ENCODE measurements around the gene IGFLR1. TPM values are rescaled to one million over a fixed set of nuclear protein-coding genes. Genes with fewer than 3 reads are reported as not detected.

Gene IGFLR1
- total and polyA plus RNA-seq, 2 donors (not counting 3 experiments of a cell fraction or from before 2014, with no cell fraction given): 2.6 to 7.6 TPM

DNA sequence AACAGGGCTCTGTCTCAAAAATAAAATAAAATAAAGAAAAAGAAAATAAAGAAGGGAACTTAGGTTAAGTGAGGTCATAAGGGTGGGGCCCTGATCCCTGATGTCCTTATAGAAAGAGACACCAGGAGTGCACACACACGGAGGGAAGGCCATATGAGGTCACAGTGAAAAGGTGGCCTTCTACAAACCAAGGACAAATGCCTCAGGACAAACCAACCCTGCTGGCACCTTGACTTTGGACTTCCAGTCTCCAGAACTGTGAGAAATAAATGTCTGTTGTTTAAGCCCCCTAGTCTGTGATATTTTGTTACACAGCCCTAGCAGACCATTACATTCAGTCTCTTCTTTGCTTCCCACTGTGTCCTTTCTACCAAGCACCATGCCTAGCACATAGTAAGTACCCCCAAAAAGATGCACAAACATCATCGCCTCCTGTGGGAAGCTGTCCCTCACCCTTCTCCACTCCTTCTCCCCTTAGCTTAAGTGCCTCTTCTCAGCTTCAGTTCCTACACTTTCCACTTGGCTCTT is 46.3 kb downstream of the IGFLR1 start:
- Histone ChIP-seq H3K9ac (replicated peaks; ENCODE audit: extremely low read depth, insufficient read depth, low read length) (no peak overlapping the region), H3K27me3 (ENCODE audit: control insufficient read depth in 2 of 2, insufficient read depth in 2 of 2, low read length in 2 of 2) (no peaks in the 10 kb centered on the region), H3K79me2 (ENCODE audit: control insufficient read depth, insufficient read depth, low read length) (no peaks in the 10 kb centered on the region), H3K4me2 (ENCODE audit: insufficient read depth, low read length) (no peak overlapping the region), H3K9me1 (replicated peaks; ENCODE audit: control insufficient read depth, extremely low read depth, insufficient read depth, low read length) (no peaks in the 10 kb centered on the region), H3K4me1 (ENCODE audit: control insufficient read depth, extremely low read depth, insufficient read depth, low read length) (no peaks in the 10 kb centered on the region), H2AFZ (ENCODE audit: low read depth, low read length) (no peak overlapping the region), H3K27ac (ENCODE audit: insufficient read depth, low read depth, low read length) (no peak overlapping the region), H4K20me1 (replicated peaks; ENCODE audit: control insufficient read depth, extremely low read depth, insufficient read depth, low read length) (no peaks in the 10 kb centered on the region), H3K4me3 (replicated peaks in 1 of 3; ENCODE audit: insufficient read depth in 1 of 3, low read depth in 1 of 3, low read length in 3 of 3) (no peak overlapping the region), H3K9me3 (replicated peaks; ENCODE audit: control insufficient read depth, insufficient read depth, low read length) (no peaks in the 10 kb centered on the region), H3K36me3 (ENCODE audit: control insufficient read depth in 2 of 2, extremely low read depth in 1 of 2, insufficient read depth in 2 of 2, low read length in 2 of 2) (no peaks in the 10 kb centered on the region)
- TF ChIP-seq EZH2 (IDR thresholded peaks at IDR 0.05; ENCODE audit: borderline replicate concordance, low read depth, low read length, severe bottlenecking): no peak
- POLR2A ChIA-PET: no interaction called here
- FAIRE-seq: no peak
- dilution Hi-C loops (cut with MboI; ENCODE audit: extremely low pct_ligation_motif_present, low sequenced_read_pairs): no loop called here
- CTCF ChIA-PET: interaction anchor here (6.8 kb wide), 1 partner anchor 124 kb away, joined by 54 read pairs; no protein-coding TSS in a partner anchor
- BruUV-seq (replicated peaks): no TSS peak
- no peak for DNase-seq (ENCODE audit: low read depth, low spot score)
- intact Hi-C loops (cut with micrococcal nuclease): no loop called here

DNA sequence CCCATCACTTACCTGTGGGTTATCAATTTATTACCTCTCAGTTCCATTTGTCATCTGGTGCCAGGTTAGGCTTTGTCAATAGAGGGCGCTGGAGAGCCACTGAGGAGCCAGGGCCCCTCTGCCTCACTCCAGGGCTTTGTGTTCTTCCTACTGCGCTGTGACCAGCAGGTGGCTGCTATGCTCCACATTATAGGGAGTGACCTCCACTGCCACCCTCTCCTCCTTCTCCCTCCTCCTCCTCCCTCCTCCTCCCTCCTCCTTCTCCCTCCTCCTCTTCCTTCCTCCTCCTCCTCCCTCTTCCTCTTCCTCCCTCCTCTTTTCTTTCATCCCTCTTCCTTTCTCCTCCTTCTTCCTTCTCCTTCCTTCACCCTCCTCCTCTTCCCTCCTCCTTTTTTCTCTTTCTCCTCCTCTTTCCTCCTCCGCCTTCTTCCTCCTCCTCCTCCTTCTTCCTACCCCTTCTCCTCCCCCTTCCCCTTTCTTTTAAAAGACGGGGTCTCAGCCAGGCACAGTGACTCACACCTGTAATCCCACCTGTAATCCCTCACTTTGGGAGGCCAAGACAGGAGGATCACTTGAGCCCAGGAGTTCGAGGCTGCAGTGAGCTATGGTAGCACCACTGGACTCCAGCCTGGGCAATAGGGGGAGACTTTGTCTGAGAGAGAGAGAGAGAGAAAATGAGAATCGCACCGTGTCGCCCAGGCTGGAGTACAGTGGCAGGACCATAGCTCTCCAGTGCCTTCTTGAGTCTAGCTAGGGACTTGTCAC is 48.2 kb downstream of the IGFLR1 start:
- dilution Hi-C loops (cut with MboI; ENCODE audit: extremely low pct_ligation_motif_present, low sequenced_read_pairs) (no loop called here), intact Hi-C loops (cut with micrococcal nuclease) (loop anchor here (1.0 to 5.0 kb wide), 5 partner anchors 23 to 237 kb away; partner anchors contain the start of gene TMEM147)
- Histone ChIP-seq H3K9ac (replicated peaks; ENCODE audit: extremely low read depth, insufficient read depth, low read length) (no peak overlapping the region), H3K79me2 (ENCODE audit: control insufficient read depth, insufficient read depth, low read length) (no peaks in the 10 kb centered on the region), H3K27me3 (ENCODE audit: control insufficient read depth in 2 of 2, insufficient read depth in 2 of 2, low read length in 2 of 2) (no peaks in the 10 kb centered on the region), H3K9me3 (replicated peaks; ENCODE audit: control insufficient read depth, insufficient read depth, low read length) (no peaks in the 10 kb centered on the region), H3K4me1 (ENCODE audit: control insufficient read depth, extremely low read depth, insufficient read depth, low read length) (no peaks in the 10 kb centered on the region), H3K4me3 (replicated peaks in 1 of 3; ENCODE audit: insufficient read depth in 1 of 3, low read depth in 1 of 3, low read length in 3 of 3) (no peak overlapping the region), H3K9me1 (replicated peaks; ENCODE audit: control insufficient read depth, extremely low read depth, insufficient read depth, low read length) (no peaks in the 10 kb centered on the region), H3K36me3 (ENCODE audit: control insufficient read depth in 2 of 2, extremely low read depth in 1 of 2, insufficient read depth in 2 of 2, low read length in 2 of 2) (no peaks in the 10 kb centered on the region), H4K20me1 (replicated peaks; ENCODE audit: control insufficient read depth, extremely low read depth, insufficient read depth, low read length) (no peaks in the 10 kb centered on the region), H3K27ac (ENCODE audit: insufficient read depth, low read depth, low read length) (no peak overlapping the region), H3K4me2 (ENCODE audit: insufficient read depth, low read length) (no peak overlapping the region), H2AFZ (ENCODE audit: low read depth, low read length) (no peak overlapping the region)
- DNase-seq (ENCODE audit: low read depth, low spot score) (peak; percentile 78), FAIRE-seq (peak; percentile 86)
- TF ChIP-seq POLR2AphosphoS5 (IDR thresholded peaks at IDR 0.05; ENCODE audit: insufficient read depth, low read depth, low read length): no peak
- TF ChIP-seq CTCF (IDR thresholded peaks at IDR 0.05; ENCODE audit: extremely low read depth in 1 of 2, insufficient read depth in 1 of 2, low read depth in 1 of 2, low read length in 2 of 2): peak; percentile 97
- CTCF ChIA-PET: interaction anchor here (0.7 to 6.8 kb wide), 13 partner anchors 9 to 238 kb away, joined by 3 to 54 read pairs (median 4); no protein-coding TSS in a partner anchor
- no TSS peak for BruUV-seq (replicated peaks)
- POLR2A ChIA-PET: no interaction called here
